Kidney epithelial cell (primary cell): ENCODE measurements around the gene CHKA. TPM values are rescaled to one million over a fixed set of nuclear protein-coding genes. Genes with fewer than 3 reads are reported as not detected.

Experiments used
- DNase-seq: peaks from one replicate; pipeline ENCODE4 v3.0.0-alpha.2; 2010; ENCODE audit warnings: low read depth
- H3K27me3 ChIP-seq: 2 replicates; pipeline ENCODE4 v1.6.0; 2011; ENCODE audit warnings: low read length; ENCODE audit not compliant: control insufficient read depth, insufficient read depth
- H3K36me3 ChIP-seq: 2 replicates; pipeline ENCODE4 v1.5.1; 2011; ENCODE audit warnings: low read length; ENCODE audit not compliant: control insufficient read depth, insufficient read depth
- H3K4me3 ChIP-seq: 2 replicates; pipeline ENCODE4 v1.5.1; 2011; ENCODE audit warnings: low read depth, mild to moderate bottlenecking, control low read depth, low read length
- total RNA-seq: library from RNA; depleted of rRNA; stranded (reverse); fragments of >200 nt; gene quantifications from 2 replicates; pipeline ENCODE4 v1.2.3, GENCODE V29; 2015
- TF ChIP-seq, protein P1 (sequence below): IDR thresholded peaks from 2 replicates; pipeline ENCODE4 v1.5.1; 2011; ENCODE audit warnings: mild to moderate bottlenecking, moderate library complexity, low read length, control low read depth, inconsistent platforms; ENCODE audit not compliant: insufficient read depth, poor library complexity, severe bottlenecking

CHKA gene
- total RNA-seq, 1 donor from 2014 or later = 30.9 TPM

DNA sequence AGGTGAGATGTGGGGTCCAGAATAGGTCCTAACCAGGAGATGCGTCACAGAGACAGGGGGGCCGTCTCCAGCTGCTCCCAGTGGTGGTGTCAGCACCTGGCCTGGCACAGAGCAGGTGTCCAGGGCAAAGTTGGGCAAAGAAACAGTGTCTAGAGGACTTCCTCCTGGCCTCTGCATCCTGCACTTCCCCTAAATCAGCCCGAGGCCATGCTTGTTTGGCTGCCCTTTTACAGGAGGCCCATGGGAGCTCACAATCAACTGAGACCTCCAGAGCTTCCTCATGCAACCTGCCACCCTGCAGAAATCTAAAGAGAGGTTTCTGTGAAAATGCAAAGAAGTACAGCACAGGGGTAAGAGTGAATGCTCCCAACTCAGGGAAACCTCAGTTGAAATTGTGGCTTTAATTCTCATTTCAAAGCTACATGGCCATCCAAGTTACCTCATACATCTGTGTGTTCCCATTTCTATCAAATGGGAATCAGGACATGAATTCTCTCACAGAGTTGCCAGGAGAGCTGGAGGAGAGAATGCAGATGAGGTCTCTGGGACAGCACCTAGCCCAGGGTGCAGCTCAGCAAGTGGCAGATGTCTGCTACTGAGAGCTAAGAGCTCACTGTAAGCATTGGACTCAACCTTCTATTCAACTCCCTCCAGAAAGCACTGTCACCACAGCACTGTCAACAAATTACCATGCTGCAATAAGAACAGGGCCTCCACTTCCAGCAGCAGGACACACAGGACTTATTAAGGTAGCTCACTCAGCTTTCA, 49.7 kb downstream of the CHKA start:
- Histone ChIP-seq H3K36me3 (no peaks in the 10 kb centered on the region), H3K4me3 (no peak overlapping the region), H3K27me3 (no peaks in the 10 kb centered on the region)
- TF ChIP-seq, protein P1, sequence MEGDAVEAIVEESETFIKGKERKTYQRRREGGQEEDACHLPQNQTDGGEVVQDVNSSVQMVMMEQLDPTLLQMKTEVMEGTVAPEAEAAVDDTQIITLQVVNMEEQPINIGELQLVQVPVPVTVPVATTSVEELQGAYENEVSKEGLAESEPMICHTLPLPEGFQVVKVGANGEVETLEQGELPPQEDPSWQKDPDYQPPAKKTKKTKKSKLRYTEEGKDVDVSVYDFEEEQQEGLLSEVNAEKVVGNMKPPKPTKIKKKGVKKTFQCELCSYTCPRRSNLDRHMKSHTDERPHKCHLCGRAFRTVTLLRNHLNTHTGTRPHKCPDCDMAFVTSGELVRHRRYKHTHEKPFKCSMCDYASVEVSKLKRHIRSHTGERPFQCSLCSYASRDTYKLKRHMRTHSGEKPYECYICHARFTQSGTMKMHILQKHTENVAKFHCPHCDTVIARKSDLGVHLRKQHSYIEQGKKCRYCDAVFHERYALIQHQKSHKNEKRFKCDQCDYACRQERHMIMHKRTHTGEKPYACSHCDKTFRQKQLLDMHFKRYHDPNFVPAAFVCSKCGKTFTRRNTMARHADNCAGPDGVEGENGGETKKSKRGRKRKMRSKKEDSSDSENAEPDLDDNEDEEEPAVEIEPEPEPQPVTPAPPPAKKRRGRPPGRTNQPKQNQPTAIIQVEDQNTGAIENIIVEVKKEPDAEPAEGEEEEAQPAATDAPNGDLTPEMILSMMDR = no peak
- no peak for DNase-seq

DNA sequence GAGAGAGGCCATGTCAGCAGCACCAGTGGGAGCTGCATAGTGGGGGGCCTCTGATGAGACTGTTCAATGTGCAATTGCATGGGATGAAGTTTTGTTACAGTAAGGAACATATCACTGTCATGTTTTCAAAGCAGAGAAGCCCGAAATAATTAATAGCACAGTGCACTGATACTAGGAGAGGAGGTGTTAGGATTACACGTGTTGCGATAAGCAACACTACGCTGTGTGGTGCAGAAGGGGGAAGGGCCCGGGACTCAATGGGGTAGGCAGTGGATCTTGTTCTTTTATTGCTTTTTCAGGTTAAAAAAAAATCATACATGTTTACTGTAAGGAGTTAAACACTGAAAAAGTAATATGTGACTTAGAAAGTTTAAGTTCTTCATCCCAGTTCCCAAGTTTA, 53.2 kb downstream of the CHKA start:
- no peak overlapping the region for H3K4me3 ChIP-seq
- TF ChIP-seq, protein P1 = no peak
- DNase-seq = no peak
- H3K27me3 ChIP-seq = no peaks in the 10 kb centered on the region
- peaks cover 1% of the 10 kb centered on the region for H3K36me3 ChIP-seq

DNA sequence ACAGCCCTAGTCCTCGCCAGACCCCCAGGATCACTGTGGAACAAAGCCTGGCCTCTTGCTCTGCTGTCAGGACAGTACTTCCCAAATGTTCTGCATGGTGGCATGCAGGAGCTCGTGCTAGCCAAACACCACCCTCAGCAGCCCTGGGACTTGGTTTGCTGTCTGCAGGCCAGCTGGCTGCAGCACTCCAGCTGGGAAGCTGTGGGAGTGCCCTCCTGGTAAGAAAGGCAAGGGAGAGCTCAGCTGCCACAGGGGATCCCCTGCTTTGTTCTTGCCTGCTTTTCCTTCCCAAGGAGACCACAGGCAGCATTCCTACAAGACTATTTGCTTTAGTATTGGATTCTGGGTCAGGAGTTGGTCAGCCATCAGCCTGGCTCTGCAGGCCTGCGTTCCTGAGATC, 54.4 kb downstream of the CHKA start:
- Histone ChIP-seq H3K4me3 (no peak overlapping the region), H3K36me3 (peaks cover 1% of the 10 kb centered on the region), H3K27me3 (no peaks in the 10 kb centered on the region)
- TF ChIP-seq, protein P1 = no peak
- no peak for DNase-seq

DNA sequence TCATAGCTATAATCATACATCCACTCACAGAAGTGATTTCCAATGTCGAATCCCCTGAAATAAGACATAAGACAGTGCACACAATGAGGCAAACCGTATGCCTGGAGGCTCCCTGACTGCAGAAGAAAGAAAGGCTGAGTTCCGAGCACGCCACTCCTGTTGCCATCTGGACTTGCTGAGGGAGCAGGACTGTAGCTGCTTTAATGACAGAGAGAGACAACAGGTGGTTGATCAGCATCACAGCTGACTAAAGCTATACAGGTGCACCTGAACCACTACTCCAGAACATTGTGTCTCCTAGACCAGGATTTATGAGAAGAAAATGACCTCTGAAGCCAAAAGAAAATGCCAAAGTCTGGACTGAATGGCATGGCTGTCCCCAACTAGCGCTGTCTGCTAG, 55.3 kb downstream of the CHKA start:
- Histone ChIP-seq H3K36me3 (peaks cover 3% of the 10 kb centered on the region), H3K27me3 (no peaks in the 10 kb centered on the region), H3K4me3 (no peak overlapping the region)
- no peak for DNase-seq
- TF ChIP-seq, protein P1 = no peak

DNA sequence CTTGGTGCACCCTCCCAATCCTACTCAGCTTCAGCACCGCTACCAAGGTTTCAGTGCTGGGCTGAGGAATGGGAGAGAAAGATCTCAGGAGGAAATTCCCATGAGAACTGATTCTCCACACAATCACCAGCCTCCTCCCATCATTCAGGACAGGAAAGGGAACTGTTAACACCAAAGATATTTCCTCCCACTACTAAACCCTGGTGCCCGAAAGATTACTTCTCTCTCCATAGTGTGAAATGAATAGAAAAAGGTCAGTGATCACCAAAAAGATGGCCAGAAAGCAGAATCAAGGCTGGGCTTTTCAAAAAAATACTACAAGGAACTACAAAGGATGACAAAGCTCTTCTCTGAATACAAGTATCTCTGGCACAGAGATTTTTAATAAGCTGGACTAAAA, 56.3 kb downstream of the CHKA start:
- Histone ChIP-seq H3K36me3 (peaks cover 3% of the 10 kb centered on the region), H3K4me3 (no peak overlapping the region), H3K27me3 (no peaks in the 10 kb centered on the region)
- TF ChIP-seq, protein P1 = no peak
- DNase-seq = no peak

DNA sequence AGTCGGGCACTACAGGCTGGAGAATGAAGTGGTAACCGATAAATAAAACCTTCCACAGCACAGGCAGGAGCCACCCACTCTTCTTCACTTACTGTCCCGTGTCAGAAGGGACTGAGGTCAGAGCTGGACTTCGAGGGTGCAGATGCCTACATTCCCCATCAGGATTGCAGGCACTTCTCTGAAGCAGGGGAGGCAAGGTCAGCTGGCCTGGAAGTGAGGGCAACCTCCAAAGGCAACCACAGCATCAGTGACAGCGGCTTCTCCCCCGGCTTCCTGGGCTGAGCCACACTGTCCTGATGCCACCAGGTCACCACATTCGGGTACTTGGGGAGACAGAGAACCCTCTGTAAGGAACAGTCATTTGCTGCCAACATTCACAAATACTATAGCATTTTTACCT, 59.7 kb downstream of the CHKA start:
- no peak for DNase-seq
- TF ChIP-seq, protein P1 = no peak
- Histone ChIP-seq H3K27me3 (no peaks in the 10 kb centered on the region), H3K4me3 (no peak overlapping the region), H3K36me3 (peaks cover 3% of the 10 kb centered on the region)
